ENCODE results near the gene FOXO3. TPM values are rescaled to one million over a fixed set of nuclear protein-coding genes. Genes with fewer than 3 reads are reported as not detected.
"Not testable (repeated sequence)": the region's sequence is repeated elsewhere in the genome, so short reads cannot be mapped to it uniquely, and the experiment has no call there.

Gene FOXO3
- total RNA-seq, 1 donor from 2014 or later, result 41.4 TPM

DNA sequence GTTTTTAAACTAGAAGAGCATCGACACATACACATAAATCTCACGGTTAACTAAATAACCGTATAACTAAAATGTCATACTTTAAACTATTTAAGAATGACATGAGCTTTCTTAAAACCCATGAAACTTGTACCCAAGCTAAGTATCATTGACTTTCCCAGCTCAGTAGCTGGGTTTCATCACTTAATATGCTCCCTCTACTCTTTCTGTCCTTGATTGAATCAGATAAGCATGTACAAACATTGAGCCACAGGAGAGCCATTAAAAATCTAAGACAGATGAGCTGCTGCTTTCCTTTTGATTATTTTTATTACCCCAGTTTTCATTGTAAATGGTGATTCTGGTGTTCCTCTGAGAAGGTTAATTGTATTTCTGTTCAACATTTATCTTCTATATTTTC is 115.8 kb downstream of the FOXO3 start:
- TF ChIP-seq, protein P1, sequence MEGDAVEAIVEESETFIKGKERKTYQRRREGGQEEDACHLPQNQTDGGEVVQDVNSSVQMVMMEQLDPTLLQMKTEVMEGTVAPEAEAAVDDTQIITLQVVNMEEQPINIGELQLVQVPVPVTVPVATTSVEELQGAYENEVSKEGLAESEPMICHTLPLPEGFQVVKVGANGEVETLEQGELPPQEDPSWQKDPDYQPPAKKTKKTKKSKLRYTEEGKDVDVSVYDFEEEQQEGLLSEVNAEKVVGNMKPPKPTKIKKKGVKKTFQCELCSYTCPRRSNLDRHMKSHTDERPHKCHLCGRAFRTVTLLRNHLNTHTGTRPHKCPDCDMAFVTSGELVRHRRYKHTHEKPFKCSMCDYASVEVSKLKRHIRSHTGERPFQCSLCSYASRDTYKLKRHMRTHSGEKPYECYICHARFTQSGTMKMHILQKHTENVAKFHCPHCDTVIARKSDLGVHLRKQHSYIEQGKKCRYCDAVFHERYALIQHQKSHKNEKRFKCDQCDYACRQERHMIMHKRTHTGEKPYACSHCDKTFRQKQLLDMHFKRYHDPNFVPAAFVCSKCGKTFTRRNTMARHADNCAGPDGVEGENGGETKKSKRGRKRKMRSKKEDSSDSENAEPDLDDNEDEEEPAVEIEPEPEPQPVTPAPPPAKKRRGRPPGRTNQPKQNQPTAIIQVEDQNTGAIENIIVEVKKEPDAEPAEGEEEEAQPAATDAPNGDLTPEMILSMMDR (IDR thresholded peaks at IDR 0.05; ENCODE audit: insufficient read depth, low read length, poor library complexity, severe bottlenecking), result no peak
- DNase-seq (ENCODE audit: low read depth), result no peak

DNA sequence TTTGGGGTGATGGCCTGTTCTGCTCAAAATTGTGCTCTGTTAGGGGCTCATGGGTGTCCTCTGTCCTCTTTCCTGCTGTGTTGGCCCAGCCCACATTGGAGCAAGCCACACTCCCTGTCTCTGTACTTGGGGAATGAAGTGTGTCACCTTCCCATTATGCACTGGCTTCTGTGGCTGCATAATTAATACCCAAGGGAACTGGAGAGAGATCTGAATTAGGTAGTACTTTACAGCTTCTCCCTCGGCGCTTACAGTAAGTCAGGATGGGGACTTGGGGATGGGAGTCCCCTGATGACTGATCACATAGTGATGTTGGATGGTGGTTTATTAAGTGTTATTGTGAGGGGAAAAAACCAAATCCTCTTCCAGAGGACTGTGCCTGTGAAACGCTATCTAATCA is 116.6 kb downstream of the FOXO3 start:
- no peak overlapping the region for H3K4me3 ChIP-seq (ENCODE audit: low read depth, low read length)
- TF ChIP-seq, protein P1 (IDR thresholded peaks at IDR 0.05; ENCODE audit: insufficient read depth, low read length, poor library complexity, severe bottlenecking), result no peak
- no peak for DNase-seq (ENCODE audit: low read depth)
- no peaks in the 10 kb centered on the region for H3K36me3 ChIP-seq (ENCODE audit: control insufficient read depth, insufficient read depth, low read length)
- no peaks in the 10 kb centered on the region for H3K27me3 ChIP-seq (ENCODE audit: control insufficient read depth, insufficient read depth, low read length)

More for the DNA sequence above, 115.8 kb downstream of the FOXO3 start:
- Histone ChIP-seq H3K4me3 (ENCODE audit: low read depth, low read length) (no peak overlapping the region), H3K36me3 (ENCODE audit: control insufficient read depth, insufficient read depth, low read length) (no peaks in the 10 kb centered on the region), H3K27me3 (ENCODE audit: control insufficient read depth, insufficient read depth, low read length) (no peaks in the 10 kb centered on the region)

GRCh38 chr6:108677894-108678293 is 117.2 kb downstream of the FOXO3 start:
- no peaks in the 10 kb centered on the region for H3K27me3 ChIP-seq (ENCODE audit: control insufficient read depth, insufficient read depth, low read length)
- TF ChIP-seq, protein P1 (IDR thresholded peaks at IDR 0.05; ENCODE audit: insufficient read depth, low read length, poor library complexity, severe bottlenecking), result no peak
- no peak overlapping the region for H3K4me3 ChIP-seq (ENCODE audit: low read depth, low read length)
- no peak for DNase-seq (ENCODE audit: low read depth)
- no peaks in the 10 kb centered on the region for H3K36me3 ChIP-seq (ENCODE audit: control insufficient read depth, insufficient read depth, low read length)

GRCh38 chr6:108680314-108680713 is 119.6 kb downstream of the FOXO3 start:
- H3K36me3 ChIP-seq (ENCODE audit: control insufficient read depth, insufficient read depth, low read length); DNase-seq (ENCODE audit: low read depth); H3K27me3 ChIP-seq (ENCODE audit: control insufficient read depth, insufficient read depth, low read length); H3K4me3 ChIP-seq (ENCODE audit: low read depth, low read length): not testable (repeated sequence)

- not testable (repeated sequence) for DNase-seq (ENCODE audit: low read depth); H3K36me3 ChIP-seq (ENCODE audit: control insufficient read depth, insufficient read depth, low read length); H3K27me3 ChIP-seq (ENCODE audit: control insufficient read depth, insufficient read depth, low read length); H3K4me3 ChIP-seq (ENCODE audit: low read depth, low read length)
Measured at GRCh38 chr6:108681721-108682120, 121.0 kb downstream of the FOXO3 start.

- not testable (repeated sequence) for H3K36me3 ChIP-seq (ENCODE audit: control insufficient read depth, insufficient read depth, low read length); H3K27me3 ChIP-seq (ENCODE audit: control insufficient read depth, insufficient read depth, low read length); DNase-seq (ENCODE audit: low read depth); H3K4me3 ChIP-seq (ENCODE audit: low read depth, low read length)
Measured at GRCh38 chr6:108682383-108683119, 121.8 kb downstream of the FOXO3 start.

- H3K27me3 ChIP-seq (ENCODE audit: control insufficient read depth, insufficient read depth, low read length); H3K4me3 ChIP-seq (ENCODE audit: low read depth, low read length); DNase-seq (ENCODE audit: low read depth): not testable (repeated sequence)
Measured at GRCh38 chr6:108683976-108684375, 123.3 kb downstream of the FOXO3 start.

DNA sequence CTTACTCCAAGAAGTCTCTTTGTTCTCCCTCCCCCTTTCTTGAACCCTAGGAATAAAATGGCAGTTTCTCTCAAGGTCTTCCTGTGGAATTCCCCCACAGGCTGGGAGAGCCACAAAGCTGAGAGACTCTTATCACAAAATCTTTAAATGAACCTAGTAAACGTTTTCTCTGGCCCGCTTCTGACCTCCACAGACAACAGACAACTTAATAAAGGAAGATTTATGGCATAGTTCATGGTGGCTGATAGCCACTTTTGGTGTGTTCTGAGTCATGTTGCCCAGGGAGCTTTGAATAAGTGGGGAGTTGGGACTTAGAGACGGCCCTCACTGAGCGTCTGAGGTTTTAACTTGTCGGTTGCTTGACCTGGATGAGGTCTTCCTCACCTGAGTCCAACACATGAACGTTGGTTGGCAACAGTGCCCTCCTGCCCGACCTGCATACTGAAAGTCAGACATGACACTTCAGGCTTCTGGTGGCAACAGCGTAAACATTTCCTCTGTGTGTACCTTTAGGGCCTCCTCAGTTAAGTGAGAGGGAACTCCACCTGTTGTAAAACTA is 124.1 kb downstream of the FOXO3 start:
- Histone ChIP-seq H3K36me3 (ENCODE audit: control insufficient read depth, insufficient read depth, low read length) (no peaks in the 10 kb centered on the region), H3K27me3 (ENCODE audit: control insufficient read depth, insufficient read depth, low read length) (no peaks in the 10 kb centered on the region), H3K4me3 (ENCODE audit: low read depth, low read length) (no peak overlapping the region)
- TF ChIP-seq, protein P1 (IDR thresholded peaks at IDR 0.05; ENCODE audit: insufficient read depth, low read length, poor library complexity, severe bottlenecking), result no peak
- no peak for DNase-seq (ENCODE audit: low read depth)

More at GRCh38 chr6:108683976-108684375, 123.3 kb downstream of the FOXO3 start:
- H3K36me3 ChIP-seq (ENCODE audit: control insufficient read depth, insufficient read depth, low read length), result not testable (repeated sequence)
